HepG2 (cell line): ENCODE measurements around the gene N4BP2L1. TPM values are rescaled to one million over a fixed set of nuclear protein-coding genes. Genes with fewer than 3 reads are reported as not detected.

Source experiments
- ATAC-seq: fragments of 200-7000 bp; cut with Tn5 transposase; 3 replicates; pipeline ENCODE4 v1.9.1; 2020; ENCODE audit warnings: mild to moderate bottlenecking, moderate library complexity
- BruUV-seq: library from RNA; stranded (reverse); fragments of 400-500 nt; replicated peaks from 2 replicates; lab custom pipeline; 2021; lab: Mats Ljungman, UMichigan
- CTCF ChIA-PET: fragments of 300-600 bp; formaldehyde crosslinking; extraction: SDS; loops from one replicate; lab custom pipeline; 2021; ENCODE audit warnings: low total read pairs, inconsistent platforms, low intra/inter-chr PET ratio; lab: Yijun Ruan, JAX
- POLR2A ChIA-PET: fragments of 350-600 bp; sonication (Branson Sonifier 250); formaldehyde crosslinking; loops from one replicate; lab custom pipeline; 2020; ENCODE audit warnings: antibody characterized with exemption, inconsistent platforms; lab: Yijun Ruan, JAX
- DNase-seq: peaks from one replicate; pipeline ENCODE4 v3.0.0-alpha.2; 2015; ENCODE audit warnings: low spot score
- FAIRE-seq: peaks from 3 replicates; lab custom pipeline; 2011; peaks lifted over from hg19 to GRCh38; lab: Jason Lieb, UNC
- H2AFZ ChIP-seq: one replicate; pipeline ENCODE4 v1.6.1; 2011; ENCODE audit warnings: low read length, inconsistent platforms
- H3K27ac ChIP-seq: fragments of 300-600 bp; 3 replicates; pipeline ENCODE4 v1.8.0; 2011; ENCODE audit warnings: mixed run types, mild to moderate bottlenecking, mixed read lengths, low read length, inconsistent platforms; ENCODE audit not compliant: insufficient read depth; ENCODE audit errors: extremely low read length
- H3K27me3 ChIP-seq, 2 experiments: fragments of 200-600 bp in 1 of 2; 2 replicates in 1 of 2; 3 replicates in 1 of 2; pipeline versions ENCODE4 v1.6.0 to v1.8.0; 2011; ENCODE audit warnings: low read length in 2 of 2, mild to moderate bottlenecking in 2 of 2, moderate library complexity in 2 of 2, inconsistent platforms in 1 of 2; ENCODE audit not compliant: insufficient read depth in 2 of 2, control insufficient read depth in 1 of 2
- H3K36me3 ChIP-seq, 2 experiments: fragments of 200-600 bp in 1 of 2; replicated peaks in 1 of 2; 2 replicates in 1 of 2; 3 replicates in 1 of 2; pipeline versions ENCODE4 v1.5.1 to v1.8.0; 2011; ENCODE audit warnings: low read length in 2 of 2, inconsistent platforms in 1 of 2; ENCODE audit not compliant: insufficient read depth in 2 of 2, control insufficient read depth in 1 of 2
- H3K4me1 ChIP-seq: 2 replicates; pipeline ENCODE4 v1.5.1; 2012; ENCODE audit warnings: low read length, inconsistent platforms; ENCODE audit not compliant: insufficient read depth
- H3K4me2 ChIP-seq: 2 replicates; pipeline ENCODE4 v1.6.0; 2011; ENCODE audit warnings: low read depth, low read length, inconsistent platforms
- H3K4me3 ChIP-seq, 3 experiments: fragments of 200-600 bp in 1 of 3; sonication (generic), shearing (Covaris generic) in 1 of 3; replicated peaks in 1 of 3; 2 replicates each; pipeline ENCODE4 v1.5.1; 2011 to 2016; ENCODE audit warnings: low read length in 3 of 3, inconsistent platforms in 2 of 3, low read depth in 2 of 3, mild to moderate bottlenecking in 2 of 3, control low read depth in 1 of 3, mixed read lengths in 1 of 3; ENCODE audit not compliant: insufficient read depth in 1 of 3
- H3K79me2 ChIP-seq: one replicate; pipeline ENCODE4 v1.6.1; 2011; ENCODE audit warnings: low read length, inconsistent platforms; ENCODE audit not compliant: insufficient read depth
- H3K9ac ChIP-seq: 2 replicates; pipeline ENCODE4 v1.6.0; 2011; ENCODE audit warnings: mild to moderate bottlenecking, low read depth, low read length, inconsistent platforms; ENCODE audit not compliant: insufficient read depth
- H3K9me3 ChIP-seq: 2 replicates; pipeline ENCODE4 v1.5.1; 2012; ENCODE audit warnings: mild to moderate bottlenecking, low read length
- H4K20me1 ChIP-seq: 2 replicates; pipeline ENCODE4 v1.6.0; 2011; ENCODE audit warnings: inconsistent platforms, mild to moderate bottlenecking, low read length, moderate library complexity; ENCODE audit not compliant: insufficient read depth
- CBX1 ChIP-seq: IDR thresholded peaks from one replicate; pipeline ENCODE4 v1.6.1; 2016; ENCODE audit warnings: antibody characterized with exemption, low read depth
- CBX5 ChIP-seq: sonication (generic); formaldehyde crosslinking; IDR thresholded peaks from 2 replicates; pipeline ENCODE4 v1.4.0; 2020; ENCODE audit warnings: missing genetic modification reagents, borderline replicate concordance
- HDAC6 ChIP-seq: fragments of 200-600 bp; sonication (generic); IDR thresholded peaks from 2 replicates; pipeline ENCODE4 v1.7.0; 2017; ENCODE audit warnings: mild to moderate bottlenecking, antibody characterized with exemption, low read length, low read depth
- HOXA9 ChIP-seq: sonication (generic); formaldehyde crosslinking; IDR thresholded peaks from 2 replicates; pipeline ENCODE4 v1.8.1; 2022; ENCODE audit warnings: missing genetic modification reagents, mild to moderate bottlenecking, moderate library complexity, borderline replicate concordance
- IRF2 ChIP-seq: IDR thresholded peaks from 2 replicates; pipeline ENCODE4 v1.6.1; 2018; ENCODE audit warnings: missing genetic modification reagents, missing compliant biosample characterization
- KMT2A ChIP-seq: sonication (generic); formaldehyde crosslinking; IDR thresholded peaks from 2 replicates; pipeline ENCODE4 v1.4.0; 2020; ENCODE audit warnings: missing genetic modification reagents
- KMT2B ChIP-seq: IDR thresholded peaks from 2 replicates; pipeline ENCODE4 v1.6.1; 2016; ENCODE audit warnings: missing genetic modification reagents, missing compliant biosample characterization
- MAFK ChIP-seq, 2 experiments: IDR thresholded peaks in 1 of 2; conservative IDR thresholded peaks in 1 of 2; 2 replicates each; pipeline ENCODE4 v1.6.1; 2011; ENCODE audit warnings: improper control_type of control experiment in 2 of 2, low read length in 2 of 2
- MAZ ChIP-seq, 2 experiments: sonication (generic) in 1 of 2; formaldehyde crosslinking in 1 of 2; IDR thresholded peaks; 2 replicates each; pipeline versions ENCODE4 v1.5.0 to v1.6.1; 2012 to 2020; ENCODE audit warnings: low read depth in 2 of 2, mild to moderate bottlenecking in 2 of 2, borderline replicate concordance in 1 of 2, improper control_type of control experiment in 1 of 2, low read length in 1 of 2, missing genetic modification reagents in 1 of 2, moderate library complexity in 1 of 2
- NFATC3 ChIP-seq: sonication (generic); formaldehyde crosslinking; IDR thresholded peaks from 2 replicates; pipeline ENCODE4 v1.5.1; 2020; ENCODE audit warnings: mild to moderate bottlenecking, missing genetic modification reagents
- SAFB2 ChIP-seq: sonication (generic); formaldehyde crosslinking; IDR thresholded peaks from 2 replicates; pipeline ENCODE4 v1.5.1; 2020; ENCODE audit warnings: missing genetic modification reagents, low read depth, mild to moderate bottlenecking, borderline replicate concordance
- SIX1 ChIP-seq: sonication (generic); formaldehyde crosslinking; IDR thresholded peaks from 2 replicates; pipeline ENCODE4 v1.4.0; 2020; ENCODE audit warnings: missing genetic modification reagents, borderline replicate concordance
- SP140L ChIP-seq: sonication (generic); formaldehyde crosslinking; IDR thresholded peaks from 2 replicates; pipeline ENCODE4 v1.4.0; 2020; ENCODE audit warnings: missing genetic modification reagents, borderline replicate concordance
- TMF1 ChIP-seq: sonication (generic); formaldehyde crosslinking; IDR thresholded peaks from 2 replicates; pipeline ENCODE4 v1.8.1; 2022; ENCODE audit warnings: low read depth, missing genetic modification reagents
- TRIM24 ChIP-seq: sonication (generic); formaldehyde crosslinking; IDR thresholded peaks from 2 replicates; pipeline ENCODE4 v1.8.0; 2022; ENCODE audit warnings: mild to moderate bottlenecking, missing genetic modification reagents
- ZBTB38 ChIP-seq: sonication (generic); formaldehyde crosslinking; IDR thresholded peaks from 2 replicates; pipeline ENCODE4 v1.5.1; 2020; ENCODE audit warnings: mild to moderate bottlenecking, missing genetic modification reagents
- ZNF224 ChIP-seq: sonication (generic); formaldehyde crosslinking; IDR thresholded peaks from 2 replicates; pipeline ENCODE4 v1.5.0; 2020; ENCODE audit warnings: mild to moderate bottlenecking, missing genetic modification reagents
- ZNF225 ChIP-seq: sonication (generic); formaldehyde crosslinking; IDR thresholded peaks from 2 replicates; pipeline ENCODE4 v1.4.0; 2020; ENCODE audit warnings: mild to moderate bottlenecking, missing genetic modification reagents
- ZNF30 ChIP-seq: sonication (generic); formaldehyde crosslinking; IDR thresholded peaks from 2 replicates; pipeline ENCODE4 v1.5.0; 2020; ENCODE audit warnings: mild to moderate bottlenecking, missing genetic modification reagents
- WGBS: methylation state at CpG from one replicate; pipeline ENCODE4 v1.1.6; 2017; ENCODE audit warnings: low lambda C conversion rate; 5-methylcytosine and 5-hydroxymethylcytosine counted together
- in situ Hi-C: cut with HindIII; loops from 2 replicates; pipeline ENCODE4 v1.10.0; 2017; ENCODE audit warnings: low pct_unique_long_range_greater_than_20kb; ENCODE audit not compliant: extremely low pct_ligation_motif_present
- intact Hi-C: fragments of 100-400 bp; cut with micrococcal nuclease; formaldehyde crosslinking; loops from one replicate; pipeline ENCODE4 v1.10.0; 2022; ENCODE audit not compliant: unreplicated experiment
- polyA plus RNA-seq, 8 experiments: library from polyadenylated mRNA; depleted of rRNA in 3 of 8; stranded (reverse) in 7 of 8; unstranded in 1 of 8; fragments of >200 nt; fragmentation: Illumina TruSeq in 4 of 8; extraction: Trizol in 4 of 8; gene quantifications; 2 replicates each; pipeline versions ENCODE4 v1.2.1 to v1.2.3, GENCODE V29; 2011 to 2016; ENCODE audit warnings: low read depth in 4 of 8, missing spikeins in 1 of 8, mixed read lengths in 1 of 8; ENCODE audit not compliant: insufficient read depth in 1 of 8
- total RNA-seq, 5 experiments: library from RNA; depleted of rRNA; stranded (reverse); fragments of >200 nt; fragmentation: Illumina TruSeq; extraction: Trizol; gene quantifications; 2 replicates each; pipeline ENCODE4 v1.2.3, GENCODE V29; 2016; ENCODE audit warnings: low read depth in 1 of 5
- TF ChIP-seq, protein P1 (sequence below): sonication (generic); formaldehyde crosslinking; IDR thresholded peaks from 2 replicates; pipeline ENCODE4 v1.5.0; 2020; ENCODE audit warnings: missing genetic modification reagents
- TF ChIP-seq, protein P2 (sequence below): sonication (generic); formaldehyde crosslinking; IDR thresholded peaks from 2 replicates; pipeline ENCODE4 v1.4.0; 2020; ENCODE audit warnings: mild to moderate bottlenecking, missing genetic modification reagents
- TF ChIP-seq, protein P3 (sequence below): sonication (generic); formaldehyde crosslinking; IDR thresholded peaks from 2 replicates; pipeline ENCODE4 v1.8.1; 2023; ENCODE audit warnings: mild to moderate bottlenecking, missing genetic modification reagents

Gene N4BP2L1
- total and polyA plus RNA-seq, 2 of the 13 experiments (the other 11 are each of a cell fraction or from before 2014, with no cell fraction given), result 13.2 to 34.5 TPM

DNA sequence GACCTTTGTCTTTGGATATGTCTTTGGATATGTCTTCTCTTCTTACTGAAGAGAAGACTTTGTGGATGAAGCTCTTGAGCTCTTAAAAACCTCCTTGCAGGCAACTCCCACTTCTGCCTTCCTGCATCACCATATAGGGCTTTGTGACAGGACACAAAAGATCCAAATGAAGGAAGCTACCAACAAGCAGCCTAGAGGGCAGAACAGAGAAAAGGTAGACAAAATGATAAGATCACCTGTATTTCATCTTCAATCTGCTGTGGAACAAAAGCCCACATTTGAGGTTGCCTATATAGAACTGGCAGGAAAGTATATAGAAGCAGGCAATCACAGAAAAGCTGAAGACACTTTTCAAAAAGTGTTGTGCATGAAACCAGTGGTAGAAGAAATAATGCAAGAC is 42.5 kb downstream of the N4BP2L1 start:
- intact Hi-C loops, result no loop called here
- peaks cover 6 to 30% of the 10 kb centered on the region in 2 experiments; a peak in 4 of 5 replicates for H3K36me3 ChIP-seq

DNA sequence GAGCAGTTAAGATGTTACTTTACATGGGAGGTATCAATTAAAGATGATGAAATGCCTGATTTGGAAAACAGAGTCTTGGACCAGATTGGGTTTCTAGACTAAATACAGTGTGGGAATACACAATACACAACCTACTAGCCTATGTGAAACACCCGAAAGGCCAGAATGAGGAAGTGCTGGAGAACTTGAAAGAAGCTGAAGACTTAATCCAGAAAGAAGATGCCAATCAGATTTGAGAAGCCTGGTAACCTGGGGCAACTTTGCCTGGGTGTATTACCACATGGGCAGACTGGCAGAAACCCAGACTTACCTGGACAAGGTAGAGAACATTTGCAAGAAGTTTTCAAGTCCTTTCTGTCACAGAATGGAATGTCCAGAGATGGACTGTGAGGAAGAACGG is 43.2 kb downstream of the N4BP2L1 start:
- no peak for ATAC-seq
- DNase-seq, result no peak
- Histone ChIP-seq H2AFZ (no peak overlapping the region), H4K20me1 (no peaks in the 10 kb centered on the region), H3K27ac (no peak overlapping the region), H3K4me1 (no peaks in the 10 kb centered on the region), H3K9ac (no peak overlapping the region), H3K27me3 (no peaks in the 10 kb centered on the region), H3K9me3 (no peaks in the 10 kb centered on the region), H3K4me3 (no peak overlapping the region), H3K79me2 (no peaks in the 10 kb centered on the region), H3K4me2 (no peak overlapping the region), H3K36me3 (peaks cover 6 to 36% of the 10 kb centered on the region in 2 experiments; a peak in 4 of 5 replicates)
- FAIRE-seq, result no peak
- intact Hi-C loops (no loop called here), in situ Hi-C loops (no loop called here)
- BruUV-seq, result no TSS peak
- CTCF ChIA-PET, result no interaction called here
- WGBS, result 97% methylated on average over 2 of the region's 2 CpGs
- POLR2A ChIA-PET, result no interaction called here
- TF ChIP-seq TMF1, result no peak
- TF ChIP-seq CBX1, result no peak
- TF ChIP-seq MAZ (IDR thresholded peaks at IDR 0.05; ENCODE audit: borderline replicate concordance, low read depth, low read length), result no peak
- no peak for TF ChIP-seq MAZ (CRISPR knock-in tag; IDR thresholded peaks at IDR 0.05; ENCODE audit: low read depth)
- no peak for TF ChIP-seq ZBTB38 (CRISPR knock-in tag)
- TF ChIP-seq TRIM24 (CRISPR knock-in tag), result no peak
- TF ChIP-seq IRF2 (CRISPR knock-in tag), result no peak
- no peak for TF ChIP-seq SAFB2
- TF ChIP-seq, protein P1, sequence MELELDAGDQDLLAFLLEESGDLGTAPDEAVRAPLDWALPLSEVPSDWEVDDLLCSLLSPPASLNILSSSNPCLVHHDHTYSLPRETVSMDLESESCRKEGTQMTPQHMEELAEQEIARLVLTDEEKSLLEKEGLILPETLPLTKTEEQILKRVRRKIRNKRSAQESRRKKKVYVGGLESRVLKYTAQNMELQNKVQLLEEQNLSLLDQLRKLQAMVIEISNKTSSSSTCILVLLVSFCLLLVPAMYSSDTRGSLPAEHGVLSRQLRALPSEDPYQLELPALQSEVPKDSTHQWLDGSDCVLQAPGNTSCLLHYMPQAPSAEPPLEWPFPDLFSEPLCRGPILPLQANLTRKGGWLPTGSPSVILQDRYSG (CRISPR knock-in tag), result no peak
- TF ChIP-seq, protein P2, sequence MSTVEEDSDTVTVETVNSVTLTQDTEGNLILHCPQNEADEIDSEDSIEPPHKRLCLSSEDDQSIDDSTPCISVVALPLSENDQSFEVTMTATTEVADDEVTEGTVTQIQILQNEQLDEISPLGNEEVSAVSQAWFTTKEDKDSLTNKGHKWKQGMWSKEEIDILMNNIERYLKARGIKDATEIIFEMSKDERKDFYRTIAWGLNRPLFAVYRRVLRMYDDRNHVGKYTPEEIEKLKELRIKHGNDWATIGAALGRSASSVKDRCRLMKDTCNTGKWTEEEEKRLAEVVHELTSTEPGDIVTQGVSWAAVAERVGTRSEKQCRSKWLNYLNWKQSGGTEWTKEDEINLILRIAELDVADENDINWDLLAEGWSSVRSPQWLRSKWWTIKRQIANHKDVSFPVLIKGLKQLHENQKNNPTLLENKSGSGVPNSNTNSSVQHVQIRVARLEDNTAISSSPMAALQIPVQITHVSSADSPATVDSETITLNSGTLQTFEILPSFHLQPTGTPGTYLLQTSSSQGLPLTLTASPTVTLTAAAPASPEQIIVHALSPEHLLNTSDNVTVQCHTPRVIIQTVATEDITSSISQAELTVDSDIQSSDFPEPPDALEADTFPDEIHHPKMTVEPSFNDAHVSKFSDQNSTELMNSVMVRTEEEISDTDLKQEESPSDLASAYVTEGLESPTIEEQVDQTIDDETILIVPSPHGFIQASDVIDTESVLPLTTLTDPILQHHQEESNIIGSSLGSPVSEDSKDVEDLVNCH (CRISPR knock-in tag), result no peak
- TF ChIP-seq CBX5 (CRISPR knock-in tag), result no peak
- TF ChIP-seq, protein P3, sequence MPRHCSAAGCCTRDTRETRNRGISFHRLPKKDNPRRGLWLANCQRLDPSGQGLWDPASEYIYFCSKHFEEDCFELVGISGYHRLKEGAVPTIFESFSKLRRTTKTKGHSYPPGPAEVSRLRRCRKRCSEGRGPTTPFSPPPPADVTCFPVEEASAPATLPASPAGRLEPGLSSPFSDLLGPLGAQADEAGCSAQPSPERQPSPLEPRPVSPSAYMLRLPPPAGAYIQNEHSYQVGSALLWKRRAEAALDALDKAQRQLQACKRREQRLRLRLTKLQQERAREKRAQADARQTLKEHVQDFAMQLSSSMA (CRISPR knock-in tag), result no peak
- no peak for TF ChIP-seq HDAC6

More for the DNA sequence above, 42.5 kb downstream of the N4BP2L1 start:
- FAIRE-seq (no peak), DNase-seq (no peak), ATAC-seq (no peak)
- H3K27me3 ChIP-seq, result no peaks in the 10 kb centered on the region
- no peaks in the 10 kb centered on the region for H3K79me2 ChIP-seq
- POLR2A ChIA-PET, result no interaction called here
- H3K4me2 ChIP-seq, result no peak overlapping the region
- no TSS peak for BruUV-seq
- TF ChIP-seq KMT2A (CRISPR knock-in tag), result no peak
- no peak for TF ChIP-seq SP140L
- no peak for TF ChIP-seq KMT2B (CRISPR knock-in tag)
- no peak for TF ChIP-seq ZNF225 (CRISPR knock-in tag)
- no peak for TF ChIP-seq SIX1
- TF ChIP-seq ZNF30, result no peak
- TF ChIP-seq NFATC3, result no peak
- TF ChIP-seq ZNF224 (CRISPR knock-in tag), result no peak
- TF ChIP-seq MAFK (conservative IDR thresholded peaks at IDR 0.05 in 1 of 2, IDR thresholded peaks at IDR 0.05 in 1 of 2; ENCODE audit: low read length in 2 of 2), result no peak
- TF ChIP-seq HOXA9 (CRISPR knock-in tag), result no peak
- no peaks in the 10 kb centered on the region for H3K9me3 ChIP-seq
- no peaks in the 10 kb centered on the region for H4K20me1 ChIP-seq
- in situ Hi-C loops, result no loop called here
- no peak overlapping the region for H3K9ac ChIP-seq
- CTCF ChIA-PET, result no interaction called here
- H3K4me3 ChIP-seq, result no peak overlapping the region
- no peaks in the 10 kb centered on the region for H3K4me1 ChIP-seq
- H3K27ac ChIP-seq, result no peak overlapping the region
- no peak overlapping the region for H2AFZ ChIP-seq
